Endodermal cell (in vitro differentiated cells): ENCODE measurements around the gene EIF2AK2. TPM values are rescaled to one million over a fixed set of nuclear protein-coding genes. Genes with fewer than 3 reads are reported as not detected.

Experiments
- DNase-seq: peaks from one replicate; pipeline ENCODE4 v3.0.0-alpha.2; 2017
- H3K27ac ChIP-seq: 2 replicates; pipeline ENCODE4 v1.5.1; 2013; ENCODE audit warnings: mild to moderate bottlenecking, low read depth, low read length, moderate library complexity
- H3K27me3 ChIP-seq: 2 replicates; pipeline ENCODE4 v1.6.1; 2013; ENCODE audit warnings: mild to moderate bottlenecking, low read length, moderate library complexity; ENCODE audit not compliant: insufficient read depth, control insufficient read depth, poor library complexity, severe bottlenecking
- H3K36me3 ChIP-seq: 2 replicates; pipeline ENCODE4 v1.7.0; 2013; ENCODE audit warnings: mild to moderate bottlenecking, low read length, moderate library complexity; ENCODE audit not compliant: control insufficient read depth, insufficient read depth
- H3K4me1 ChIP-seq: one replicate; pipeline ENCODE4 v1.7.0; 2013; ENCODE audit warnings: low read length; ENCODE audit not compliant: control insufficient read depth, insufficient read depth
- H3K4me3 ChIP-seq: 2 replicates; pipeline ENCODE4 v1.5.1; 2013; ENCODE audit warnings: mild to moderate bottlenecking, low read length, moderate library complexity
- H3K9ac ChIP-seq: 2 replicates; pipeline ENCODE4 v1.6.1; 2013; ENCODE audit warnings: mild to moderate bottlenecking, low read length, moderate library complexity; ENCODE audit not compliant: poor library complexity, severe bottlenecking; ENCODE audit errors: extremely low read depth
- H3K9me3 ChIP-seq: 2 replicates; pipeline ENCODE4 v1.6.1; 2013; ENCODE audit warnings: mild to moderate bottlenecking, low read length, moderate library complexity; ENCODE audit not compliant: control insufficient read depth
- H3K27ac Mint-ChIP-seq: 2 replicates; pipeline ENCODE4 v1.8.0; 2020; ENCODE audit warnings: mixed read lengths
- H3K27me3 Mint-ChIP-seq: 2 replicates; pipeline ENCODE4 v1.8.0; 2021; ENCODE audit warnings: mild to moderate bottlenecking, mixed read lengths; ENCODE audit not compliant: insufficient read depth
- H3K36me3 Mint-ChIP-seq: 2 replicates; pipeline ENCODE4 v1.8.0; 2020; ENCODE audit warnings: low read depth, mixed read lengths
- H3K4me1 Mint-ChIP-seq: 2 replicates; pipeline ENCODE4 v1.8.0; 2020; ENCODE audit warnings: mixed read lengths
- H3K4me3 Mint-ChIP-seq: 2 replicates; pipeline ENCODE4 v1.8.0; 2020; ENCODE audit warnings: mild to moderate bottlenecking, moderate library complexity, mixed read lengths
- H3K9me3 Mint-ChIP-seq: 2 replicates; pipeline ENCODE4 v1.8.0; 2020; ENCODE audit warnings: mild to moderate bottlenecking, mixed read lengths
- WGBS, 2 experiments: methylation state at CpG; one replicate each; pipeline versions ENCODE4 v1.1.5 to v1.1.7; 2013; ENCODE audit warnings: missing lambda C conversion rate in 2 of 2, mixed read lengths in 1 of 2; ENCODE audit not compliant: insufficient coverage in 1 of 2, insufficient read length in 1 of 2; 5-methylcytosine and 5-hydroxymethylcytosine counted together
- total RNA-seq, 2 donors: library from RNA; stranded (reverse); fragmentation: NEBNext Ultra II Directional in 1 of 2; extraction: Animal tissue kit (Norgen Biotek cat#: 25700) in 1 of 2; gene quantifications; 2 replicates in 1 of 2; 3 replicates in 1 of 2; pipeline ENCODE4 v1.2.1, GENCODE V29; 2021
- TF ChIP-seq, protein P1 (sequence below): fragments of 200-600 bp; sonication (generic); conservative IDR thresholded peaks from 2 replicates; pipeline ENCODE4 v1.5.0; 2021; ENCODE audit warnings: antibody characterized with exemption, mild to moderate bottlenecking

The EIF2AK2 gene
- total RNA-seq, 2 donors from 2014 or later, result 35.4 to 41.2 TPM

DNA sequence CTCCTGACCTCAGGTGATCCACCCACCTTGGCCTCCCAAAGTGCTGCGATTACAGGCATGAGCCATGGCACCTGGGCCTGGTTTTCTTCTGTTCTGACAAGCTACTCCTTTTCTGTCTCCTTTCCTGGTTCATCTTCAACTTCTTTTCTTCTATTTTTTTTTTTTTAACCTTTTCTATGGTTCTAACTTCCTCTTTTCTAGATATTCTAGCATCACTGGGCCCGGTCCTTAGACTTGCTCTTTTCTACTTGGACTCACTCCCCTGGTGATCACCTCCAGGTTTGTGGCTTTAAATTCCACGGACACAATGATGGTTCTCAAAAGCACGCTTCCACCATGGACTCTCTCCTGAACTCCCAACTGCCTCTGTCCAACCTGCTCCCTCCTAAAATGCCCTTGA lies 2.0 kb downstream of the EIF2AK2 start:
- Mint-ChIP-seq H3K36me3 (peaks cover 28% of the 10 kb centered on the region), H3K27me3 (peaks cover 4% of the 10 kb centered on the region), H3K9me3 (no peaks in the 10 kb centered on the region), H3K4me3 (no peak overlapping the region), H3K4me1 (peaks cover 15% of the 10 kb centered on the region), H3K27ac (no peak overlapping the region)
- Histone ChIP-seq H3K9me3 (peaks cover 4% of the 10 kb centered on the region), H3K27ac (no peak overlapping the region), H3K36me3 (peaks cover 12% of the 10 kb centered on the region), H3K4me1 (no peaks in the 10 kb centered on the region), H3K9ac (no peak overlapping the region), H3K4me3 (no peak overlapping the region), H3K27me3 (no peaks in the 10 kb centered on the region)
- WGBS, 2 experiments, result 92 to 100% methylated on average over 4 of the region's 4 CpGs
- DNase-seq, result no peak
- TF ChIP-seq, protein P1, sequence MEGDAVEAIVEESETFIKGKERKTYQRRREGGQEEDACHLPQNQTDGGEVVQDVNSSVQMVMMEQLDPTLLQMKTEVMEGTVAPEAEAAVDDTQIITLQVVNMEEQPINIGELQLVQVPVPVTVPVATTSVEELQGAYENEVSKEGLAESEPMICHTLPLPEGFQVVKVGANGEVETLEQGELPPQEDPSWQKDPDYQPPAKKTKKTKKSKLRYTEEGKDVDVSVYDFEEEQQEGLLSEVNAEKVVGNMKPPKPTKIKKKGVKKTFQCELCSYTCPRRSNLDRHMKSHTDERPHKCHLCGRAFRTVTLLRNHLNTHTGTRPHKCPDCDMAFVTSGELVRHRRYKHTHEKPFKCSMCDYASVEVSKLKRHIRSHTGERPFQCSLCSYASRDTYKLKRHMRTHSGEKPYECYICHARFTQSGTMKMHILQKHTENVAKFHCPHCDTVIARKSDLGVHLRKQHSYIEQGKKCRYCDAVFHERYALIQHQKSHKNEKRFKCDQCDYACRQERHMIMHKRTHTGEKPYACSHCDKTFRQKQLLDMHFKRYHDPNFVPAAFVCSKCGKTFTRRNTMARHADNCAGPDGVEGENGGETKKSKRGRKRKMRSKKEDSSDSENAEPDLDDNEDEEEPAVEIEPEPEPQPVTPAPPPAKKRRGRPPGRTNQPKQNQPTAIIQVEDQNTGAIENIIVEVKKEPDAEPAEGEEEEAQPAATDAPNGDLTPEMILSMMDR, result no peak

DNA sequence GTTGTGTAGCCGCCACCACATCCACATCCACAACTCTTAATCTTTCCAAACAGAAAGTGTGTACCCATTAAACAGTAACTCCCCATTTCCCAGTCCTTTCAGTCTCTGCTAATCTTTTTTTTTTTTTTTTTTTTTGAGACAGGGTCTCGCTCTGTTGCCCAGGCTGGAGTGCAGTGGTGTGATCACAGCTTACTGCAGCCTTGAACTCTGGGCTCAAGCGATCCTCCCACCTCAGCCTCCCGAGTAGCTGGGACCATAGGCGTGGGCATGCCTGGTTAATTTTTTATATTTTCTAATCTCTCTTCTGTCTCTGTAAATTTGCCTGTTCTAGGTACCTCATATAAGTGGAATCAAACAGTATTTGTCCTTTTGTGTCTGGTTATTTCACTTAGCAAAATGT lies 3.6 kb downstream of the EIF2AK2 start:
- Histone ChIP-seq H3K4me3 (no peak overlapping the region), H3K36me3 (peaks cover 19% of the 10 kb centered on the region), H3K9ac (no peak overlapping the region), H3K27ac (no peak overlapping the region), H3K27me3 (no peaks in the 10 kb centered on the region), H3K9me3 (peaks cover 4% of the 10 kb centered on the region), H3K4me1 (no peaks in the 10 kb centered on the region)
- Mint-ChIP-seq H3K4me3 (no peak overlapping the region), H3K27me3 (peaks cover under 1% of the 10 kb centered on the region), H3K27ac (no peak overlapping the region), H3K36me3 (peaks cover 31% of the 10 kb centered on the region), H3K4me1 (peaks cover 17% of the 10 kb centered on the region), H3K9me3 (no peaks in the 10 kb centered on the region)
- no peak for DNase-seq
- TF ChIP-seq, protein P1, result no peak
- WGBS, 2 experiments, result 76 to 93% methylated on average over 3 to 5 of the region's 5 CpGs

DNA sequence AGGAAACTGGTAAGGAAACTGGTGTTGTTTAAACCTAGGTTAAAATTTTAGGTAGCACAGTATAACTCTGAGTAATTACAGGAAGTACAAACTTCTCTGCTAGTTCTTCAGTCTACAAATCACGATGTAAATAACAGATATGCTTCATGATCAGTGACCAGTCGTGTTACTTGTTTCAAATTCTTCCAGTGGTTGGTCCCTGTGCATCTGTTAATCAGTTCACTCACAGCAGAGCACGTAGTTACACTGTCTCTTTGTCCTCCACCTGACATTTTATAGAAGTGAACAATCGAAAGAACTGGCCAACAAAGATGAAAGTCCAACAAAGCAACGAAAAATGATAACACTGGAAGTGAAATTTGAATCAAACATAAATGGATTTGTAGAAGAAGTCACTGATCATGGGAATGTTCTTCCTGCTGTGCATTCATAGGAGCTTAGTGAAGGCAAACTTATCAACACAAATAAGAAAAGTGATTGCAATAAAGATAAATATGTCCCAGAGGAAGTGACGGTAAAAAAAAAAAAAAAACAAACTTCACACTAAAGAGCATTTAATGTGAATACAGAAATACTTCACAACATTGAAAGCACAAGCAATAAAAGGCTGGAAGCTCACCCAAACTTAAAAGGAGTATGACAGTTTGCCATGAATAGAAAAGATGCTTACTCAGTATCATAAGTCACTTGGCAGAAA lies 7.0 kb downstream of the EIF2AK2 start:
- H3K27ac ChIP-seq, result no peak overlapping the region
- peaks cover 4% of the 10 kb centered on the region for H3K9me3 ChIP-seq
- H3K4me1 Mint-ChIP-seq, result peaks cover 4% of the 10 kb centered on the region
- H3K9ac ChIP-seq, result no peak overlapping the region
- TF ChIP-seq, protein P1, result no peak
- H3K27me3 Mint-ChIP-seq, result no peaks in the 10 kb centered on the region
- WGBS, 2 experiments, result 90 to 91% methylated on average over 5 of the region's 6 CpGs
- H3K36me3 ChIP-seq, result peaks cover 37% of the 10 kb centered on the region
- H3K9me3 Mint-ChIP-seq, result no peaks in the 10 kb centered on the region
- H3K4me3 Mint-ChIP-seq, result no peak overlapping the region
- H3K36me3 Mint-ChIP-seq, result peaks cover 47% of the 10 kb centered on the region
- H3K27me3 ChIP-seq, result no peaks in the 10 kb centered on the region
- H3K4me3 ChIP-seq, result no peak overlapping the region
- DNase-seq, result no peak
- no peaks in the 10 kb centered on the region for H3K4me1 ChIP-seq
- no peak overlapping the region for H3K27ac Mint-ChIP-seq
